H4 (cell line): Measurements from ENCODE around the gene SOWAHA. TPM values are rescaled to one million over a fixed set of nuclear protein-coding genes. Genes with fewer than 3 reads are reported as not detected.
"Not testable (repeated sequence)": the region's sequence is repeated elsewhere in the genome, so short reads cannot be mapped to it uniquely, and the experiment has no call there.

Experiments used
- DNase-seq: peaks from one replicate; pipeline ENCODE4 v3.0.0-alpha.2; 2015; ENCODE audit warnings: low spot score
- total RNA-seq: library from RNA; depleted of rRNA; stranded (reverse); fragments of >200 nt; shearing (Covaris generic); gene quantifications from 2 replicates; pipeline ENCODE4 v1.2.3, GENCODE V29; 2014; rRNA removed

SOWAHA gene
- total RNA-seq, 1 experiment from 2014 or later = 0.08 TPM

- no peak for DNase-seq
These were observed 40.2 kb downstream of the SOWAHA start for GRCh38 chr5:132853323-132853722.

GRCh38 chr5:132853790-132854189 lies 40.7 kb downstream of the SOWAHA start:
- no peak for DNase-seq

GRCh38 chr5:132854301-132854700 lies 41.2 kb downstream of the SOWAHA start:
- DNase-seq = no peak

- not testable (repeated sequence) for DNase-seq
These were observed 41.9 kb downstream of the SOWAHA start for GRCh38 chr5:132854992-132855391.

- DNase-seq = no peak
These were observed 42.9 kb downstream of the SOWAHA start for GRCh38 chr5:132856011-132856410.

GRCh38 chr5:132859889-132860437 lies 46.9 kb downstream of the SOWAHA start:
- DNase-seq = no peak

- DNase-seq = no peak
These were observed 47.6 kb downstream of the SOWAHA start for GRCh38 chr5:132860742-132861141.

- no peak for DNase-seq
These were observed 52.7 kb downstream of the SOWAHA start for GRCh38 chr5:132865668-132866341.

Other genes starting within 250 kb of the SOWAHA start
- gene IL13, start 155.1 kb upstream of the SOWAHA start, total RNA-seq = not detected in 2 replicates
- not detected in 2 replicates for gene IL4, start 139.3 kb upstream of the SOWAHA start, total RNA-seq
- gene KIF3A, start 75.8 kb upstream of the SOWAHA start, total RNA-seq = 4.8 and 7.1 TPM in 2 replicates
- gene CCNI2, start 65.9 kb upstream of the SOWAHA start, total RNA-seq = not detected in 2 replicates
- 30.3 and 33.7 TPM in 2 replicates for gene SEPTIN8, start 36.1 kb upstream of the SOWAHA start, total RNA-seq
- 0.91 and 9.0 TPM in 2 replicates for gene SHROOM1, start 17.3 kb downstream of the SOWAHA start, total RNA-seq
- gene GDF9, start 53.2 kb downstream of the SOWAHA start, total RNA-seq = 0.04 and 0.19 TPM in 2 replicates
- gene UQCRQ, start 53.3 kb downstream of the SOWAHA start, total RNA-seq = 534 and 752 TPM in 2 replicates
- gene LEAP2, start 60.4 kb downstream of the SOWAHA start, total RNA-seq = 0.08 and 0.25 TPM in 2 replicates
- 19.3 and 31.7 TPM in 2 replicates for gene AFF4, start 150.3 kb downstream of the SOWAHA start, total RNA-seq
- gene ZCCHC10, start 213.2 kb downstream of the SOWAHA start, total RNA-seq = 35.6 and 68.6 TPM in 2 replicates
- 190 and 227 TPM in 2 replicates for gene HSPA4, start 238.7 kb downstream of the SOWAHA start, total RNA-seq